Activated CD4-positive, alpha-beta T cell treated with anti-CD3 and anti-CD28 coated beads for 1 hour (primary cell): Measurements from ENCODE around the gene MVK.

Experiments used
- DNase-seq: peaks from one replicate; pipeline ENCODE4 v3.0.0-alpha.2; 2020

MVK gene

GRCh38 chr12:109639151-109639872 lies 65.7 kb downstream of the MVK start:
- no peak for DNase-seq

GRCh38 chr12:109640961-109641360 lies 67.4 kb downstream of the MVK start:
- no peak for DNase-seq

GRCh38 chr12:109641422-109641821 lies 67.8 kb downstream of the MVK start:
- no peak for DNase-seq

GRCh38 chr12:109642506-109643132 lies 69.0 kb downstream of the MVK start:
- no peak for DNase-seq

- DNase-seq: no peak
Measured at GRCh38 chr12:109645194-109645593, 71.6 kb downstream of the MVK start.

- no peak for DNase-seq
Measured at GRCh38 chr12:109645708-109646107, 72.1 kb downstream of the MVK start.
